ENCODE results near the gene TRIM47. TPM values are rescaled to one million over a fixed set of nuclear protein-coding genes. Genes with fewer than 3 reads are reported as not detected.

Gene TRIM47
- total and polyA plus RNA-seq, 2 of the 13 experiments (the other 11 are each of a cell fraction or from before 2014, with no cell fraction given), result 33.5 to 82.0 TPM

DNA sequence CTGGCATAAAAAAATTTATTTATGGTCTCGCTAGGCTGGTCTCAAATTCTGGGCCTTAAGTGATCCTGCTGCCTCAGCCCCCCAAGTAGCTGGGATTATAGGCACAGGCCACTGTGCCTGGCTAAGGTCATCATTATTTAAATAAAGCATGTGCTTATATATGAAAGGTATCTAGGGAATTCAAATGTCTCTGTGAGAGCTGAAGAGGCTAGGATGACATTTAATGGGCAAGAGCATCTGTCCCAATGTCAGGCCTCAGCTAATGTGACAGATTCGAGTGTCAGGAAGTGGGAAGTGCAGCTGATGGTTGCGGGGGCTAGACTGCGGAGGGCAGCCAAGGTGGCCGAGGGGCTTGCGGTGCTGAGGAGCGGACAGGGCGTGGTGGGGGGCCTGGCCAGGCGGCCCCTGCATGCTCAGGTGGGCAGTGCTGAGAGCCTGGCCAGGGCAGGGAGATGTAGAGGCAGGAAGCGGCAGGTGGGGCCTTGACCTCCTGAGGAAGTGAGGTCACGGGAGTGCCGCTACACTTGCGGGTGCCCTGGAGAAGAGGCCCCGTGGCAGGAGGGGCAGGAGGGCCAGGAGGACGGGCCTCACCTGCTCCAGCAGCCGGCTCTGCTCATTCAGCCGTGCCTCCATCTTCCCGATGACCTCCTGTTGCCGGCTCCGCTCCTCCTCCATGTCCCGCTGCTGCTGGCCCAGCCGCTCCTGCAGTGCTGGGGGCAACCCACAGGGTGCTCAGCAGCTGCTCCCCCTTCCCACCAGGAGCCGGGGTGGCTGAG lies 38.9 kb upstream of the TRIM47 start (continued):
- TF ChIP-seq CENPBD1 (CRISPR knock-in tag; IDR thresholded peaks at IDR 0.05; ENCODE audit: borderline replicate concordance, low read depth), result no peak

- no TSS peak for BruUV-seq (replicated peaks)
- CTCF ChIA-PET (ENCODE audit: low intra/inter-chr PET ratio, low total read pairs), result no interaction called here
- no peak overlapping the region for H3K9ac ChIP-seq (ENCODE audit: insufficient read depth, low read depth, low read length)
- H2AFZ ChIP-seq (ENCODE audit: low read length), result no peak overlapping the region
- no peaks in the 10 kb centered on the region for H4K20me1 ChIP-seq (ENCODE audit: insufficient read depth, low read length)
- intact Hi-C loops (cut with micrococcal nuclease; ENCODE audit: unreplicated experiment) (no loop called here), in situ Hi-C loops (cut with HindIII; ENCODE audit: extremely low pct_ligation_motif_present, low pct_unique_long_range_greater_than_20kb) (no loop called here)
- H3K36me3 ChIP-seq (replicated peaks in 1 of 2; ENCODE audit: control insufficient read depth in 1 of 2, insufficient read depth in 2 of 2, low read length in 2 of 2), result no peaks in the 10 kb centered on the region
- H3K4me3 ChIP-seq (replicated peaks in 1 of 3; ENCODE audit: insufficient read depth in 1 of 3, low read depth in 2 of 3, low read length in 3 of 3), result no peak overlapping the region; a peak in 1 of 6 replicates
- no peaks in the 10 kb centered on the region for H3K9me3 ChIP-seq (ENCODE audit: low read length)
- H3K4me1 ChIP-seq (ENCODE audit: insufficient read depth, low read length), result peaks cover 28% of the 10 kb centered on the region
- POLR2A ChIA-PET, result interaction anchor here (1.0 to 2.7 kb wide), 4 partner anchors 10 to 88 kb away, joined by 3 to 12 read pairs (median 4); partner anchors contain the start of genes FBF1 and MRPL38
- no peaks in the 10 kb centered on the region for H3K27me3 ChIP-seq (ENCODE audit: control insufficient read depth in 1 of 2, insufficient read depth in 2 of 2, low read length in 2 of 2)
- FAIRE-seq (no peak), DNase-seq (ENCODE audit: low spot score) (no peak), ATAC-seq (peak; percentile 36)
- 87% methylated on average over 8 of the region's 8 CpGs for WGBS (ENCODE audit: low lambda C conversion rate)
- no peak overlapping the region for H3K27ac ChIP-seq (ENCODE audit: extremely low read length, insufficient read depth, low read length)
- H3K79me2 ChIP-seq (ENCODE audit: insufficient read depth, low read length), result no peaks in the 10 kb centered on the region
- H3K4me2 ChIP-seq (ENCODE audit: low read depth, low read length), result peak overlapping the region; percentile 14; the same call in 1 of the 2 replicates
- TF ChIP-seq NFKB2 (CRISPR knock-in tag; IDR thresholded peaks at IDR 0.05; ENCODE audit: borderline replicate concordance), result 0 out of 2 replicates have a peak, but pooled peaks have one; percentile 38
- TF ChIP-seq, protein P1, sequence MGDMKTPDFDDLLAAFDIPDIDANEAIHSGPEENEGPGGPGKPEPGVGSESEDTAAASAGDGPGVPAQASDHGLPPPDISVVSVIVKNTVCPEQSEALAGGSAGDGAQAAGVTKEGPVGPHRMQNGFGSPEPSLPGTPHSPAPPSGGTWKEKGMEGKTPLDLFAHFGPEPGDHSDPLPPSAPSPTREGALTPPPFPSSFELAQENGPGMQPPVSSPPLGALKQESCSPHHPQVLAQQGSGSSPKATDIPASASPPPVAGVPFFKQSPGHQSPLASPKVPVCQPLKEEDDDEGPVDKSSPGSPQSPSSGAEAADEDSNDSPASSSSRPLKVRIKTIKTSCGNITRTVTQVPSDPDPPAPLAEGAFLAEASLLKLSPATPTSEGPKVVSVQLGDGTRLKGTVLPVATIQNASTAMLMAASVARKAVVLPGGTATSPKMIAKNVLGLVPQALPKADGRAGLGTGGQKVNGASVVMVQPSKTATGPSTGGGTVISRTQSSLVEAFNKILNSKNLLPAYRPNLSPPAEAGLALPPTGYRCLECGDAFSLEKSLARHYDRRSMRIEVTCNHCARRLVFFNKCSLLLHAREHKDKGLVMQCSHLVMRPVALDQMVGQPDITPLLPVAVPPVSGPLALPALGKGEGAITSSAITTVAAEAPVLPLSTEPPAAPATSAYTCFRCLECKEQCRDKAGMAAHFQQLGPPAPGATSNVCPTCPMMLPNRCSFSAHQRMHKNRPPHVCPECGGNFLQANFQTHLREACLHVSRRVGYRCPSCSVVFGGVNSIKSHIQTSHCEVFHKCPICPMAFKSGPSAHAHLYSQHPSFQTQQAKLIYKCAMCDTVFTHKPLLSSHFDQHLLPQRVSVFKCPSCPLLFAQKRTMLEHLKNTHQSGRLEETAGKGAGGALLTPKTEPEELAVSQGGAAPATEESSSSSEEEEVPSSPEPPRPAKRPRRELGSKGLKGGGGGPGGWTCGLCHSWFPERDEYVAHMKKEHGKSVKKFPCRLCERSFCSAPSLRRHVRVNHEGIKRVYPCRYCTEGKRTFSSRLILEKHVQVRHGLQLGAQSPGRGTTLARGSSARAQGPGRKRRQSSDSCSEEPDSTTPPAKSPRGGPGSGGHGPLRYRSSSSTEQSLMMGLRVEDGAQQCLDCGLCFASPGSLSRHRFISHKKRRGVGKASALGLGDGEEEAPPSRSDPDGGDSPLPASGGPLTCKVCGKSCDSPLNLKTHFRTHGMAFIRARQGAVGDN (CRISPR knock-in tag; IDR thresholded peaks at IDR 0.05), result peak; percentile 56; the same call in 1 of the 2 replicates
- no peak for TF ChIP-seq MTA3 (CRISPR knock-in tag; IDR thresholded peaks at IDR 0.05)
- 0 out of 2 replicates have a peak, but pooled peaks have one; percentile 5 for TF ChIP-seq BHLHE40 (IDR thresholded peaks at IDR 0.05; ENCODE audit: low read length)
- no peak for TF ChIP-seq ZNF260 (CRISPR knock-in tag; IDR thresholded peaks at IDR 0.05; ENCODE audit: borderline replicate concordance, low read depth)
- TF ChIP-seq ZNF281 (CRISPR knock-in tag; IDR thresholded peaks at IDR 0.05; ENCODE audit: borderline replicate concordance), result 0 out of 2 replicates have a peak, but pooled peaks have one; percentile 2
- TF ChIP-seq ISX (CRISPR knock-in tag; conservative IDR thresholded peaks at IDR 0.05), result no peak
- no peak for TF ChIP-seq FLYWCH1 (CRISPR knock-in tag; IDR thresholded peaks at IDR 0.05)
- no peak for TF ChIP-seq MXD4 (CRISPR knock-in tag; IDR thresholded peaks at IDR 0.05)
- 0 out of 2 replicates have a peak, but pooled peaks have one; percentile 28 for TF ChIP-seq ZFY (CRISPR knock-in tag; IDR thresholded peaks at IDR 0.05)
- no peak for TF ChIP-seq ZNF569 (CRISPR knock-in tag; IDR thresholded peaks at IDR 0.05; ENCODE audit: borderline replicate concordance)
- no peak for TF ChIP-seq ZNF354B (CRISPR knock-in tag; IDR thresholded peaks at IDR 0.05)
- no peak for TF ChIP-seq ZNF34 (CRISPR knock-in tag; IDR thresholded peaks at IDR 0.05; ENCODE audit: borderline replicate concordance)
- 0 out of 2 replicates have a peak, but pooled peaks have one; percentile 30 for TF ChIP-seq MIER2 (CRISPR knock-in tag; IDR thresholded peaks at IDR 0.05)
These were observed 36.9 kb upstream of the TRIM47 start for GRCh38 chr17:75915268-75915667.

Measured in HepG2 (cell line).